H1 (cell line): Measurements from ENCODE around the gene CELF2.

ENCODE experiments used
- CEBPB ChIP-seq: IDR thresholded peaks from 2 replicates; pipeline ENCODE4 v1.6.1; 2012; ENCODE audit warnings: low read depth, low read length
- POLR2AphosphoS5 ChIP-seq: IDR thresholded peaks from 2 replicates; pipeline ENCODE4 v1.6.1; 2011; ENCODE audit warnings: low read depth, low read length
- RBBP5 ChIP-seq: IDR thresholded peaks from 2 replicates; pipeline ENCODE4 v1.7.1; 2012; ENCODE audit warnings: low read depth, mild to moderate bottlenecking, inconsistent platforms, low read length, moderate library complexity, borderline replicate concordance
- SIX5 ChIP-seq: IDR thresholded peaks from 2 replicates; pipeline ENCODE4 v1.6.1; 2011; ENCODE audit warnings: mild to moderate bottlenecking, low read depth, low read length
- ZNF274 ChIP-seq: IDR thresholded peaks from 2 replicates; pipeline ENCODE4 v1.7.0; 2012; ENCODE audit warnings: low read length, borderline replicate concordance; ENCODE audit errors: extremely low read depth

- no peak for TF ChIP-seq RBBP5
- TF ChIP-seq ZNF274, result no peak
- TF ChIP-seq CEBPB, result no peak
- TF ChIP-seq SIX5, result no peak
- TF ChIP-seq POLR2AphosphoS5, result no peak
Measured at GRCh38 chr10:10996966-10997620, 20.6 kb upstream of the CELF2 start.
